D721Med (cell line): ENCODE data around the gene BCL10.

ENCODE experiments used
- DNase-seq: peaks from one replicate; pipeline ENCODE4 v3.0.0; 2011; ENCODE audit warnings: low spot score; ENCODE audit not compliant: insufficient read length
- FAIRE-seq: peaks from 2 replicates; lab custom pipeline; 2011; peaks lifted over from hg19 to GRCh38; lab: Jason Lieb, UNC
- TF ChIP-seq, protein P1 (sequence below): IDR thresholded peaks from 2 replicates; pipeline ENCODE4 v1.5.1; 2012; ENCODE audit warnings: mild to moderate bottlenecking, control low read depth; ENCODE audit not compliant: insufficient read depth; ENCODE audit errors: missing control alignments

The BCL10 gene

DNA sequence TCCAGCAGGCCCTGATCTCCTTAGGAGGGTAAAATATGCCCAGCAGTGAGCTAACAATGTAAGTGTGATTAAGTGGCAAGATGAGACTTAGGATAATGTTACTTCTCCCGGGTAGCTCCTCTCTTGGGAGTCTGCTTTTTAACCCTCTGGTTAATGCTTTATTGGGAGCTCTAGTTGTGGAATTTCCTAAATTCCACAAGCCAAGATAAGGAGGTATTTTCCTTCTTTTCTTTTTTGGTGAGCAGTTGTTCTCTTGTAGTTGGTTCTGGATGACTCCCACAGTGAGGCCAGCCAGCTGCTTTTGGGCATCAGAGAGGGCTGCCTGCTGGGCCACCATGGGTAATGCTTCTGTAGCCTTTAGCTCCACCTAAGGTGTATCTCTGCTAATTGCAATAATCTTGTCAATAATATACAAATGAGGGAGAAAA, 36.2 kb downstream of the BCL10 start:
- TF ChIP-seq, protein P1, sequence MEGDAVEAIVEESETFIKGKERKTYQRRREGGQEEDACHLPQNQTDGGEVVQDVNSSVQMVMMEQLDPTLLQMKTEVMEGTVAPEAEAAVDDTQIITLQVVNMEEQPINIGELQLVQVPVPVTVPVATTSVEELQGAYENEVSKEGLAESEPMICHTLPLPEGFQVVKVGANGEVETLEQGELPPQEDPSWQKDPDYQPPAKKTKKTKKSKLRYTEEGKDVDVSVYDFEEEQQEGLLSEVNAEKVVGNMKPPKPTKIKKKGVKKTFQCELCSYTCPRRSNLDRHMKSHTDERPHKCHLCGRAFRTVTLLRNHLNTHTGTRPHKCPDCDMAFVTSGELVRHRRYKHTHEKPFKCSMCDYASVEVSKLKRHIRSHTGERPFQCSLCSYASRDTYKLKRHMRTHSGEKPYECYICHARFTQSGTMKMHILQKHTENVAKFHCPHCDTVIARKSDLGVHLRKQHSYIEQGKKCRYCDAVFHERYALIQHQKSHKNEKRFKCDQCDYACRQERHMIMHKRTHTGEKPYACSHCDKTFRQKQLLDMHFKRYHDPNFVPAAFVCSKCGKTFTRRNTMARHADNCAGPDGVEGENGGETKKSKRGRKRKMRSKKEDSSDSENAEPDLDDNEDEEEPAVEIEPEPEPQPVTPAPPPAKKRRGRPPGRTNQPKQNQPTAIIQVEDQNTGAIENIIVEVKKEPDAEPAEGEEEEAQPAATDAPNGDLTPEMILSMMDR: peak; percentile 36
- no peak for FAIRE-seq
- no peak for DNase-seq

DNA sequence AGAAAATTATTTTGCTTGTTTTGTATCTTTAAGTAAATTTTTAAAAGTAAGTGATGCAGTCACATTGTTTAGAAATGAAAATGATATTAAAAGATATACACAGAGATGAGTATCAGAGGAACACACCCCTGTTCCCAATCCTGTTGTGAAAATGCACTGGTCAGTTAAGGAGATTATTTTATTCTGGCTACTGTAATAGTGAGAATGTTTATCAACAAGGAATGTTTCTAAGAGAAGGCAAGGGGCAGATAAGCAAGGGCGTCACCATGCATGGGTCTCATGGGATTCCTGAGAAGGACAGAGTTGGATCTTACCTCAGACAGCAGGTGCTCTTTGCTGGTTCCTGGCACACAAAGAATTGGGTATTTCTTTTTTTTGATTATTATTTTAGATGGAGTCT, 38.8 kb downstream of the BCL10 start:
- no peak for FAIRE-seq
- no peak for DNase-seq
- TF ChIP-seq, protein P1: no peak

DNA sequence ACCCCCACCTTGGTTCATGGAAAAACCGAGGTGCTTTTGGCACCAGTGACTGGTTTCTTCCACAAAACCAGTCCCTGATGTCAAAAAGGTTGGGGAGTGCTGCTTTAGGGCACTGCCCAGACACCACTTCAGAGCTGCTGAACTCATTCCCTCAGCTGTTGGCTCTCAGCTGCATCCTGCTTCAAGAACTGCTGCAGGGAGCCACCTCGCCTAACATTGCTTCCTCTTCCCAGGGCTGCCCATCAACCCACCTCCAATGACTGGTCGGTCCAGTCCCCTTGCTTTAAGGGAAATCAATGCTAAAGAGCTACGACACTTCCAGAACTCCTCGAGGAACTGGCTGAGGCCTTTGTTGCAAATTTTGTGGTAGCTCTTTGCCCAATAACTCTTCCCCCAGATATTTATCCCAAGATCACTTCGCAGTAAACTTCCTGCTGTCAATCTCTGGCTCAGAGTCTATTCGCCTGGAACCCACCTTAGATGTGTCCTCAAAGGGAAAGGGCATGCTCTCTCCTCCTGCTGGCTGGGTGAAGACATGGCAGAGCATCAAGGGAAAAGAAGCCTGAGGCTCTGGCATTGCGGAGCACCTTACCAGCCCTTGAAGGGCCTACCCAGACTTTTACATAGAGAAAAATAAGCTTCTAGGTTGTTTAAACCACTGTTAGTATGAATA, 46.0 kb downstream of the BCL10 start:
- no peak for FAIRE-seq
- no peak for DNase-seq
- TF ChIP-seq, protein P1: no peak

DNA sequence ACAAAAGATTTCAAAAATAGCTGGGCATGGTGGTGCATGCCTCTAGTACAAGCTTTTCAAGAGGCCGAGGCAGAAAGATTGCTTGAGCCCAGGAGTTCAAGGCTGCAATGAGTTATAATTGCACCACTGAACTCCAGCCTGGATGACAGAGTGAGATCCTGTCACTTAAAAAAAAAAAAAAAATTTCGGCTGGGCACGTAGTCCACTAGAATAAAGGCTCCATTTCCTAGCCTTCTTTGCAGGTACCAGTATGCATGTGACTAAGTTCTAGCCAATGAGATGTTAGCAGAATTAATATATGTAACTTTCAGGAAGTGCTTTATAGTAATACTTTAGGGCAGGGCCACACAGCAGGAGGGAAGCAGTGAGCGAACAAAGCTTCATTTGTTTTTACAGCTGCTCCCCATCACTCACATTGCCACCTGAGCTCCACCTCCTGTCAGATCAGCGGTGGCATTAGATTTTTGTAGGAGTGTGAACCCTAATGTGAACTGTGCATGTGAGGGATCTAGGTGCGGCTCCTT, 46.8 kb downstream of the BCL10 start:
- DNase-seq: no peak
- TF ChIP-seq, protein P1: no peak
- no peak for FAIRE-seq

GRCh38 chr1:85228972-85229371, 47.5 kb downstream of the BCL10 start:
- DNase-seq (no peak), FAIRE-seq (no peak)
- TF ChIP-seq, protein P1: no peak

- TF ChIP-seq, protein P1: no peak
- DNase-seq (no peak), FAIRE-seq (no peak)
Measured at GRCh38 chr1:85225624-85226380, 50.6 kb downstream of the BCL10 start.
